GM19193 (cell line): Measurements from ENCODE around the gene SNUPN.

Experiments used
- POLR2A ChIP-seq: IDR thresholded peaks from 4 replicates; pipeline ENCODE4 v1.6.1; 2011; ENCODE audit not compliant: insufficient read depth, insufficient read length; ENCODE audit errors: extremely low read depth

The SNUPN gene

DNA sequence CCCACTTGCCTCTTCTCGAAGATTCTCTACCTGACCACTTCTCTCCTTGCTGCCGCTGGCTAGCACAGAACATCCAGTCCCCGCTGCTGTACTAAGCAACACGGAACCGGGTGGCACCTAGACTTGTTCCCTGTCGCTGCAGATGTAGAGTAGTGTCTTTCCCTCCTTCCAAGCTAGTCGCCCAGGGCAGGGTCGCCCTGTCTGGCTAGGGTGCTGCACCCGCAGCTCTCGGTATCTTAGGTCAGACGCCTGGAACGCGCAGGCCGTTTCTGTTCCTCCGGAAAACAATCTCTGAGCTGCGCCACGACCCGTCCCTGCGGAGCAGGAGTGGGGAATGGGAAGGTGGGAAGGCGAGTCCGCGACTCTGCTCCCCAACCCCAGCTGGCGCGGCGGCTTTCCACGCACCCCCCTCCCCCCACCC lies 21.4 kb upstream of the SNUPN start:
- no peak for TF ChIP-seq POLR2A

DNA sequence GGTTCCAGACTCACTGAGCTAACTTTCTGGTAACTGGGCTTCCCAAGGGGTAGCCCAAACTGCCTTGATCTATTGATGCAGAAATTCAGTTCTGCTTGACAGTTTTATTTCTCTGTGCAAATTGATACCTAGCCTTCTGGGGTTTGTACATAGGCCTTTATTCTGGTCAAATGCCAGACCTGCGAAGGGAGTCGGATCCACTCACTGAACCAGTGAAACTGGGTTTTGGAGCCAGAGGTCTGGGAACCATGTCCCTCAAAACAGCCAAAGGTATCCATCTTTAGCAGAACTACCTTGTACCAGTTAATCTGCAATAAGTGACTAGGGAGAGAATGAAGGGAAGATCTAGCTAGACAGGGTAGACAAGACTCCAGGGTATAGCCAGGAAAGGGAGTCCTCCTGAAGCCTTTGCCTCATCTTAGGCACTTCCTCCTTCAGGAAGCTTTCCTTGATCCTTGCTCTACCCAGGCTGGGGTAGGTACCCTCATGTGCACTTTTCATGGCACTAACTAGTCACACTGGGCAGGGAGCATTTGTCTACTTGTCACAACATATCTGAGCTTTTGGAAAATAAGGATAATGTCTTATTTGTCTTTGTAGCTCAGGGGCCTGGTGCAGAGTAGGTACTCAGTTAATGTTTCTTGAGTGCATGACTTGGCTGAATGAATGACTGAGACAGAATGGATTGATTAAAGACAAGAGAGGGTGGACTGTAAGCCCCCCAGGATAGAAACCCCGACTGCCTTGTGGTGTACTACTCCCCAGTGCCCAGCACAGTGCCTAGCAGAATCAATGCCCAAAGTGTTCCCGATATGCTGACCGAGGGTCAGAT lies 20.8 kb upstream of the SNUPN start:
- TF ChIP-seq POLR2A: no peak

DNA sequence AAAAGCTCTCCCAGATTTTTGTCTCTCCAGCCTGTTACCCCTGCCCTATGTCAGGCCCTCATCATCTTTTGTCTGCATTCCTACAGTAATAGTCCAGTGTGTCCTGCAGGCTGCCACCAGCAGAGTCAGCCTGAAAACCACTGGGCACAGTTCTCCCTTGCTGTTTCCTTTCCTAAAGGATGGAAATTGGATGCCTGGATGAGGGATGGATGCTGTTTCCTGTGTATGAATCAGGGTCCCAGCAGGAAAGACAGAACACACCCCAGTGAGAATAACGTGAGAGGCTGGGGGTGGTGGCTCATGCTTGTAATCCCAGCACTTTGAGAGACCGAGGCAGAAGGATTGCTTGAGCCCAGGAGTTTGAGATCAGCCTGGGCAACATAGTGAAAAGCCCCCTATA lies 18.9 kb upstream of the SNUPN start:
- TF ChIP-seq POLR2A: no peak

DNA sequence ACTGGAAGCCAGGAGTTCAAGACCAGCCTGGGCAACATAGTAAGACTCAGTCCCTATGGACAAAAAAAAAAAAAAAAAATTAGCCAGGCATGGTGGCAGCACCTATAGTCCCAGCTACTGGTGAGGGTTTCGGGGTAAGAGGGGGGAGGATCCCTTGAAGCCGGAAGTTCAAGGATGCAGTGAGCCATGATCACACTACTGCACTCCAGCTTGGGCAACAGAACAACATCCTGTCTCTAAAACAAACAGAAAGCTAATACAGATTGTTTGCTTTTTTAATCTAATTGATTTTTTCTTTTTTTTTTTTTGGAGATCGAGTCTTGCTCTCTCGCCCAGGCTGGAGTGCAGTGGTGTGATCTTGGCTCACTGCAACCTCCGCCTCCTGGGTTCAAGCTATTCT lies 16.1 kb upstream of the SNUPN start:
- no peak for TF ChIP-seq POLR2A

DNA sequence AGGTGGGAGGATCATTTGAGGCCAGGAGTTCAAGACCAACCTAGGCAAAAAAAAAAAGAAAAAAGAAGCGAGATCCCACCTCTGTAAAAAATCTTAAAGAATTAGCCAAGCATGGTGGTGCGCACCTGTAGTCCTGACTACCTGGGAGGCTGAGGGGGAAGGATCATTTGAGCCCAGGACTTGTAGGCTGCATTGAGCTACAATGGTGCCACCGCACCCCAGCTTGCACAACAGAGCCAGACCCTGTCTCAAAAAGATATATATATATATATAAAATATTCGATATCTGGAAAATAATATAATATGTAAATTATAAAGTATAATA lies 15.6 kb upstream of the SNUPN start:
- no peak for TF ChIP-seq POLR2A

DNA sequence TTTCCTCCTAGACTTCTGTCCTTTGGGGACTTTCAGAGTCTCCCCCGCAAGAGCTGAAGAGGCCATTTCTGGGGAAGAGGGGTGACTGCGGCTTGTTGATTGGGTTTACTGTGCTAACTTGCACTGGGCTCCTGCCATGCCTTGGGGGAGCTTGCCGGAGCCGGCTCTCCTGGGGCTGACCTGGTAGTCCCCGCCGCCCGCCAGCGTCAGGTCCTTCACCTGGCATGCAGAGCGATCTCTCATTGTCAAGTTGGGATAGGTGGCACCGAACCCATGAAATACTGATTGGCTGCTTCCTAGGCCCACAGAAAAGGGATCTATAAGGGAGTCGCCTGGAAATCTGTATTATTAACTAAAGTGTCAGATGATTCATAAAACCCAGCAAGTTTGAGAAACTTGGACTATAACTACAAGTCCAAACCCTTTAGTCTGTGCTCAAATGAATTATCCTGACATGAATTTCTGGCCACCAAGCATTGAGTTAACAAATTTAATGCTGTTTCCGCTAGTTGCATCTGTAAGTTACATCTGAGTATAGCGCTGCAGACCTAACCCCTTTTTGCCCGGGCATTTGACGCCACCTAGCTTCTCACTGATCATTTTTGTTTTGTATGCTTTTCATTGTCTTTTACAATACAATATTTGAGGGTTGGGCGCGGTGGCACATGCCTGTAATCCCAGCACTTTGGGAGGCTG lies 15.1 kb upstream of the SNUPN start:
- no peak for TF ChIP-seq POLR2A

DNA sequence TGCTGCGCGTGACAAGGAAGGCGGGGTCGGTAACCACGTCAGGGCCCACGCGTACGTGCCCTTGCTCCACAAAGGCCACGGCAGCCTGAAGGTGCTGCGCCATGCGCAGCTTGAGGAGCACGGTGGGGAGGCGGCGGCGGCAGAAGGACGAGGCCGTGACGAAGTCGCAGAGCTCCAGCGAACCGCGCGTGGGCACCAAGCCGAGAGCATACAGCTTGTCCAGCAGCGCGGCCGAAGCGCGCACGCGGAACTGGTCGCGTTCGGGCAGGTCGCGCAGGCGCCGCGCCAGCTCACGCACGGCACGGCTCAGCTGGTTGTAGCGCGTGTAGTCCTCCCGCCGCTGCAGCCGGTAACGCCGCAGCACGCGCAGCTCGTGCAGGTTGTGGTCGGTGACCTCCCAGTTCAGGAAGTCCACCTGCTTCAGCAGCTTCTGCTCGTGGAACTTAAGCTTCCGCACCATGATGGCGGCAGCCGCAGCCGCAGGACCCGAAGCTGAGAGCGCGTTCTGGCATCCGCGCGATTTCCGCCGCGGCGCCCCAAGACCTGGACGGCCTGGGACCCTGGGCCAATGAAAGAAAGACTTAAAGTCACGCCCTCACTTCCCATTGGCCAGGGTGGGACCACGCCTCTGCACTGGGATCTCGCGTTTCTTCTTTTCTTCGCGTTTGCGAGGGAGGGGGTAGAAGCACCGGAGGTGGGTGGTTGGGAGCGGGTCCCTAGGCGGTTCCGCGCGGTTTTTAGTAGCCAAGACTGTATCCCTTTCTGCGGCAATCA lies 14.4 kb upstream of the SNUPN start, which contains the start of gene IMP3:
TSS of gene IMP3 (minus strand) at position 516 of the 774 bp plus-strand sequence. CDS start at position 460, 56 bp downstream.
- peak; percentile 99 for TF ChIP-seq POLR2A

DNA sequence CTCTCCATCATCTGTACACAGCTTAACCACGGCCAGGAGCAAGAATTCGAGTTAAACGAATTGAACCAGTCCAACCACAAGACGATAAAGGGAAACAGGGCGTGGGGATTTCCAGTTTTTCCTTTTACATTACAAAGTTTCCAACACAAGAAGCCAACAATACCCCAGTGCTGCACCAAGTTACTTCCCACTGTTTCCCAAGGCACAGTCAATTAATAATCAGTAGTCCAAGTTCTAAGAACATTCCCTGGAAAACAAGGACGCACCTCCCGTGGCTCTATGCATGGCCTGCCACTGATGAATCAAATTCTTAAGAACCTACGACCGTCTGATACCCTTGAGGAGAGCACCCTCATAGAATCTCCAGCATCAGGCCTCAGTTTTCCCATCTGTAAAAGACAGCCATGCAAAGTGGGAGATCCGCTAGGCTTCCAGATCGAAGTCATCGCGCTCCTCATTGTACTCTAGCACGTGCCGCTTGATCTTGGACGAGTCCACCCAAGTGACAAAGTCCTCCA lies 13.7 kb upstream of the SNUPN start:
- no peak for TF ChIP-seq POLR2A

DNA sequence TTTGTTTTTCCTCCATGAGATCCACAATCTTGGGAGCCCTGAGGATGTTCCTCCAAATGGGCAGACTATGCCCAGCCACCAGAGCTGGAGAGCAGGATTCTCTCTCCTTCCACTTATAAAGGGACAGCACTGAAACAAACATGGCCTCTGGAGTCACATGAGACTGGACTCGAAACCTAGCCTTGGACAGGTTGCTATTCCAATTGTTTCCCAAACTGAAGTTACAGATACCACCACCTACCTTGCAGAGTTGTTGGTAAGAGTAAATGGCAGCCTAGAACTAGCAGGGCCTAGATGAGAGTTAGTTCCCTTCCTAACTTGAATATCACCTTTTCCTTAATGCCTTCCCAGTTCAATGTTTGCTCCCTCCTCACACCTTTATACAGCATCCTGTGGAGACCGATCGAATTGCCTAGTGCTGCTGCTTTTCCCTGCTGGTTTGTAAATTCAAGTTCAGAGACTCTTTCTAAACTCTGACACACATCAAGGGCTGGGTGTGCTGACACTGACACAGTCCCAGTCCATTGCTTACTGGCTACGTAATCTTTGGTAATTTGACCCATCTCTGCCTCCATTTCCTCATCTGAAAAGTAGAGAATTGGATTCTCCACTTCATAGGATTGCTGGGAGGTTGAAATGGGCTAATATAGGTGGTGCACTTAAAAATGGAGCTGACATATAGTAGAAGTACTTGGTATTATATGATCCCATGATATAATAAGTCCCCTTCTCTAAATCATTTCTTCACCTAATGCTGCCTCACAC lies 11.9 kb upstream of the SNUPN start:
- no peak for TF ChIP-seq POLR2A

DNA sequence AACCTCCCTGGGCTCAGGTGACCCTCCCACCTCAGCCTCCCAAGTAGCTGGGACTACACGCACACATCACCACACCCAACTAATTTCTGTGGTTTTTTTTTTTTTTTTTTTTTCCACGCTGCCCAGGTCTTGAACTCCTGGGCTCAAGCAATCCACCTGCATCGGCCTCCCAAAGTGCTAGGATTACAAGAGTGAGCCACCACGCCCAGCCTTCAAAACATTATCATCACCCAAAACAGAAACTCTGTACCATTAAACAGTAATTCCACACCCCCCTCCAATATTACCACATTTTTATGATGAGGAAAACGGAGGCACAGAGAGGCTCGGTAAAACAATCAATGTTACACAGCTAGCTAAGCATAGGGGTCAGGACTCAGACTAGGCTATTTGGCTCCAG lies 10.5 kb upstream of the SNUPN start:
- TF ChIP-seq POLR2A: no peak

DNA sequence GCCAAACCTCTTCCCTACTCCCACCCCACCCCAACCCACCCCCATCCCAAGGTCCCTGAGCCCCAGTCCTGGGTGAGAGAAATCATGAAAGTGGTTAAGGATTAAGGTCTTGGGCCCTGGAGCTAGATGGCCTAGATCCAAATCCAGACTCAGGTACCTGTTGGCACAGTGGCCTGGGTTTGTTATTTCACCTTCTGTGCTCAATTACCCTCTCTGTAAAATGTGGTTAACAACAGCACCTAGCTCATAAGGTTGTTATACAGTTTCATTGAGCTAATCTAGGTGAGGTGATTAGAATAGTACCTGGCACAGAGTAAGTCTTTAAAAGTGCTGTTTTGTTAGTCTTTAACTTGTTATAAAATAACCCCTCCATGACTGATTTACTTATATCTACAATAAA lies 6.4 kb upstream of the SNUPN start:
- TF ChIP-seq POLR2A: no peak

DNA sequence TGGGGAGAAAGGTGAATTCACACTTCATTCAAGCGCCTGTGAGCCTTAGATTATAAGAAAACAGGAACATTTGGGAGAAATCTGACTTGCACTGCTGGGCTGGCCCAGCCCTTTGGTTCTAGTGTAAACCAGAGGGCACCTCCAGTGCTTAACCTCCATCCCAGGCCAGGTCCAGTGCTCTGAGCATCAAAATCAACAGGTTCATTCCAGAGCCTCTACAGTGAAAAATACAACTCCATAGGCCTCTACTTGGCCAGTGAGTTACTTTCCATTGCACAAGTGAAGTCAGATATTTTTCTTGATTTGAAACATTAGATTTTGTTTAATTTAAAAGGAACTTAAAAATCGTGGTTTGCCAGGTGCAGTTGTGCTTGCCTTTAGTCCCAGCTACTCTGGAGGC lies 3.0 kb downstream of the SNUPN start:
- TF ChIP-seq POLR2A: no peak

DNA sequence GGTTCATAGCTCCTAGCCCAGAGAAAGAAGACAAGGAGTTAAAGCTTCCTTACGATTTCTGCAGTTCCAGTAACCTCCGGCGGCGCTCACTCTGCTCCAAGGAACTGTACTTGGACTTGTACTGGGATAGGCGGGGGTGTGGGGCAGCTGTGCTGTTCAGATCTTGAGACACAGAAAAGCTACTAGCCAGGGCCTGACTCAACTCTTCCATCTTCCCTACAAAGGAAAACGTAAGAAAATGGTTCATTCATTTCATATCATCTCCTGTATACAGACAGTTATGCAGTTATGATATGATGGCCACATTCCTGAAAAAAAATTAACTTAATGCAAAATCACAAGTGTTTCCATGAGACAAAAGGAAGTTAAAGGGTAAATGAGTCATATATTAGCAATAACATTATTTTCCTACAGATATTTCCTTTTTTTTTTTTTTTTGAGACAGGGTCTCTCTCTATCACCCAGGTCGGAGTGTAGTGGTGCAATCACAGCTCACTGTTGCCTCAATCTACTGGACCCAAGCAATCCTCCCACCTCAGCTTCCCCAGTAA lies 4.6 kb downstream of the SNUPN start:
- no peak for TF ChIP-seq POLR2A
